GM19099 (cell line): ENCODE results near the gene MBD3L4.

ENCODE experiments used
- POLR2A ChIP-seq: IDR thresholded peaks from 3 replicates; pipeline ENCODE4 v1.6.1; 2011; ENCODE audit warnings: low read depth; ENCODE audit not compliant: insufficient read length; ENCODE audit errors: extremely low read depth

The MBD3L4 gene

GRCh38 chr19:6987850-6988249 lies 52.1 kb downstream of the MBD3L4 start:
- TF ChIP-seq POLR2A = no peak
